ENCODE measurements around the gene UTP4.

Gene UTP4

GRCh38 chr16:69166946-69167930, 34.8 kb downstream of the UTP4 start:
- Histone ChIP-seq H3K27me3 (replicated peaks; ENCODE audit: control insufficient read depth, insufficient read depth, low read length) (no peaks in the 10 kb centered on the region), H3K36me3 (ENCODE audit: control insufficient read depth, insufficient read depth, low read length) (peaks cover 11% of the 10 kb centered on the region), H3K4me3 (replicated peaks; ENCODE audit: low read depth, low read length) (no peak overlapping the region)
- no peak for DNase-seq (ENCODE audit: extremely low read depth, insufficient read length)
- TF ChIP-seq, protein P1, sequence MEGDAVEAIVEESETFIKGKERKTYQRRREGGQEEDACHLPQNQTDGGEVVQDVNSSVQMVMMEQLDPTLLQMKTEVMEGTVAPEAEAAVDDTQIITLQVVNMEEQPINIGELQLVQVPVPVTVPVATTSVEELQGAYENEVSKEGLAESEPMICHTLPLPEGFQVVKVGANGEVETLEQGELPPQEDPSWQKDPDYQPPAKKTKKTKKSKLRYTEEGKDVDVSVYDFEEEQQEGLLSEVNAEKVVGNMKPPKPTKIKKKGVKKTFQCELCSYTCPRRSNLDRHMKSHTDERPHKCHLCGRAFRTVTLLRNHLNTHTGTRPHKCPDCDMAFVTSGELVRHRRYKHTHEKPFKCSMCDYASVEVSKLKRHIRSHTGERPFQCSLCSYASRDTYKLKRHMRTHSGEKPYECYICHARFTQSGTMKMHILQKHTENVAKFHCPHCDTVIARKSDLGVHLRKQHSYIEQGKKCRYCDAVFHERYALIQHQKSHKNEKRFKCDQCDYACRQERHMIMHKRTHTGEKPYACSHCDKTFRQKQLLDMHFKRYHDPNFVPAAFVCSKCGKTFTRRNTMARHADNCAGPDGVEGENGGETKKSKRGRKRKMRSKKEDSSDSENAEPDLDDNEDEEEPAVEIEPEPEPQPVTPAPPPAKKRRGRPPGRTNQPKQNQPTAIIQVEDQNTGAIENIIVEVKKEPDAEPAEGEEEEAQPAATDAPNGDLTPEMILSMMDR (IDR thresholded peaks at IDR 0.05; ENCODE audit: insufficient read depth, low read length, poor library complexity, severe bottlenecking), result no peak

GRCh38 chr16:69169051-69169450, 36.6 kb downstream of the UTP4 start:
- Histone ChIP-seq H3K4me3 (replicated peaks; ENCODE audit: low read depth, low read length) (no peak overlapping the region), H3K27me3 (replicated peaks; ENCODE audit: control insufficient read depth, insufficient read depth, low read length) (no peaks in the 10 kb centered on the region), H3K36me3 (ENCODE audit: control insufficient read depth, insufficient read depth, low read length) (peaks cover 11% of the 10 kb centered on the region)
- TF ChIP-seq, protein P1 (IDR thresholded peaks at IDR 0.05; ENCODE audit: insufficient read depth, low read length, poor library complexity, severe bottlenecking), result no peak
- DNase-seq (ENCODE audit: extremely low read depth, insufficient read length), result no peak

DNA sequence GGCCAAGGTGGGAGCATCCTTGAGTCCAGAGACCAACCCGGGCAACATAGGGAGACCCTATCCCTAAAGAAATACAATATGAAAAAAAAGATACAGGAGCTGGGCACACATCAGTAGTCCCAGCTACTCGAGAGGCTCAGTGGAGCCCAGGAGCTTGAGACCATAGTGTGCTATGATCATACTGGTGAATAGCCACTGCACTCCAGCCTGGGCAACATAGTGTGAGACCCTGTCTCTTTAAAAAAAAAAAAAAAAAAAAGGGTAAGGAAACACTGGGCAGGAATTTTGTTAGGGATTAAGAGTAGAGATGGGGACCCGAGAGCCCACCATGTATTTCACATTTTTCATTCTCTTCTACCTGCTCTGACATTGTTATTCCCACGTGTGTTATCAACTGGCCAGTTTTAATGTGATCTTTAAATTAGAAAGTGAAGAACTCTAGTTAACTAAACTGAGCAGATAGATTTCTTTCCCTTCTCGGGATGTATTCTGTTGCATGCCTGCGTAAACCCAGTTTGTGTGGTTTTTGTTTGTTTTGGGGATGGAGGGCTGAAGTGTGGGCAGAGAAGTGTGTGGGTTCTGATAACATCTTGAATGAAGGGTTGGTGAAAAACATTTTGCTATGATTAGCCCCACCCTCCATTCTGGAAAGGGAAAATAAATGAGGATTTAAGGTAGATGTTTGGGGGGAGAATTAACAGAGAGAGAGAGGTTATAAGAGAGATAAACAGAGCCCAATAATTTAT, 37.3 kb downstream of the UTP4 start:
- H3K36me3 ChIP-seq (ENCODE audit: control insufficient read depth, insufficient read depth, low read length), result peaks cover 11% of the 10 kb centered on the region
- DNase-seq (ENCODE audit: extremely low read depth, insufficient read length), result no peak
- no peaks in the 10 kb centered on the region for H3K27me3 ChIP-seq (replicated peaks; ENCODE audit: control insufficient read depth, insufficient read depth, low read length)
- H3K4me3 ChIP-seq (replicated peaks; ENCODE audit: low read depth, low read length), result no peak overlapping the region
- TF ChIP-seq, protein P1 (IDR thresholded peaks at IDR 0.05; ENCODE audit: insufficient read depth, low read length, poor library complexity, severe bottlenecking), result no peak

- TF ChIP-seq, protein P1 (IDR thresholded peaks at IDR 0.05; ENCODE audit: insufficient read depth, low read length, poor library complexity, severe bottlenecking), result no peak
- Histone ChIP-seq H3K36me3 (ENCODE audit: control insufficient read depth, insufficient read depth, low read length) (peaks cover 3% of the 10 kb centered on the region), H3K4me3 (replicated peaks; ENCODE audit: low read depth, low read length) (no peak overlapping the region), H3K27me3 (replicated peaks; ENCODE audit: control insufficient read depth, insufficient read depth, low read length) (no peaks in the 10 kb centered on the region)
- no peak for DNase-seq (ENCODE audit: extremely low read depth, insufficient read length)
Observed at GRCh38 chr16:69171325-69172084, 39.1 kb downstream of the UTP4 start.

DNA sequence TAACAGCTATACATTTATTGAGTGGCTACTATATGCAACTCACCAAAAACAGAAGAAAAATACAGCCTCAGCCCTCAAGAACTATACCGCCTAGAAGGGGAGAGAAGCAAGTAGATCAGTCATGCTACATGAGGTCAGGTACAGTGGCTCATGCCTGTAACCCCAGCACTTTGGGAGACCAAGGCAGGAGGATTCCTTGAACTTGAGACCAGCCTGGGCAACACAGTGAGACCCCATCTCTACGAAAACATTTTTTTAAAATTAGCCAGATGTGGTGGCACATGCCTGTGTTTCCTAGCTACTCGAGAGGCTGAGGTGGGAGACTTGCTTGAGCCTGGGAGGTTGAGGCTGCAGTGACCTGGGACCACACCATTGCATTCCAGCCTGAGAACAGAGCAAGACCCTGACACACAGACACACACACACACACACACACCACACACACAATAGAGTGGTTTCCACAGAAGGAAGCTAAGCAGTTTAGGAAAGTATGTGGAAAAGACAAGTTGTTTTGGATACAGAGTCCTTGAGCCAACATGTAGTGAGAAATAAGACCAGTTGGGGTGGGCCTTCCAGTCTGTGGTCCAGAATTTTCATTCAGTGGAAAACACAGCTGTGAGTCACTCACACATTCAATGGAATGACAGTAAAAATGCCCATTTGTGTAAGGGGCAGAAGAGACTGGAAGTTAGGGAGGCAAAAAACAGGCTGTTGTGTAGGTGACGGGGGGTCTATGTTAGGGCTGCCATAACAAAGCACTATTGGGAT, 43.8 kb downstream of the UTP4 start:
- Histone ChIP-seq H3K4me3 (replicated peaks; ENCODE audit: low read depth, low read length) (no peak overlapping the region), H3K27me3 (replicated peaks; ENCODE audit: control insufficient read depth, insufficient read depth, low read length) (no peaks in the 10 kb centered on the region), H3K36me3 (ENCODE audit: control insufficient read depth, insufficient read depth, low read length) (no peaks in the 10 kb centered on the region; the same call in none of the 2 replicates)
- no peak for DNase-seq (ENCODE audit: extremely low read depth, insufficient read length)
- TF ChIP-seq, protein P1 (IDR thresholded peaks at IDR 0.05; ENCODE audit: insufficient read depth, low read length, poor library complexity, severe bottlenecking), result no peak

Measured in GM06990 (cell line).